Measurements from ENCODE around the gene TMCO4. TPM values are rescaled to one million over a fixed set of nuclear protein-coding genes. Genes with fewer than 3 reads are reported as not detected.
A peak's percentile ranks its signal among the peaks of the same experiment; 100 is the strongest.

TMCO4 gene
- total RNA-seq, 2 experiments from 2014 or later = 13.2 to 15.6 TPM

GRCh38 chr1:19812875-19813642, 13.3 kb upstream of the TMCO4 start:
- H3K4me1 Mint-ChIP-seq = no peaks in the 10 kb centered on the region
- H3K27ac Mint-ChIP-seq = no peak overlapping the region
- no peaks in the 10 kb centered on the region for H3K27me3 Mint-ChIP-seq
- DNase-seq (no peak), ATAC-seq (no peak)
- intact Hi-C loops (cut with DNase I, micrococcal nuclease) = no loop called here
- ChIA-PET CTCF (interaction anchor here (0.9 to 1.8 kb wide), 3 partner anchors 36 to 52 kb away, joined by 4 to 7 read pairs (median 5); no protein-coding TSS in a partner anchor), POLR2A (interaction anchor here (0.5 kb wide), 1 partner anchor 52 kb away, joined by 4 read pairs; no protein-coding TSS in a partner anchor)
- no peak overlapping the region for H3K4me3 Mint-ChIP-seq
- H3K9me3 Mint-ChIP-seq (ENCODE audit: low read depth) = no peaks in the 10 kb centered on the region
- H3K36me3 Mint-ChIP-seq (ENCODE audit: low read depth) = no peaks in the 10 kb centered on the region

- no peaks in the 10 kb centered on the region for H3K27me3 Mint-ChIP-seq
- ChIA-PET CTCF (interaction anchor here (0.8 to 1.2 kb wide), 8 partner anchors 11 to 152 kb away, joined by 3 to 8 read pairs (median 4); no protein-coding TSS in a partner anchor), POLR2A (no interaction called here)
- no peak overlapping the region for H3K4me3 Mint-ChIP-seq
- ATAC-seq = peak; percentile 85
- intact Hi-C loops (cut with DNase I, micrococcal nuclease) = loop anchor here (1.0 to 2.0 kb wide), 4 partner anchors 49 to 150 kb away; no protein-coding TSS in a partner anchor
- H3K36me3 Mint-ChIP-seq (ENCODE audit: low read depth) = no peaks in the 10 kb centered on the region
- no peaks in the 10 kb centered on the region for H3K9me3 Mint-ChIP-seq (ENCODE audit: low read depth)
- no peaks in the 10 kb centered on the region for H3K4me1 Mint-ChIP-seq
- no peak overlapping the region for H3K27ac Mint-ChIP-seq
- peak; percentile 81 for DNase-seq
Observed at GRCh38 chr1:19811206-19811851, 11.6 kb upstream of the TMCO4 start.

- no peaks in the 10 kb centered on the region for H3K27me3 Mint-ChIP-seq
- no peak overlapping the region for H3K4me3 Mint-ChIP-seq
- intact Hi-C loops (cut with DNase I, micrococcal nuclease) = no loop called here
- H3K9me3 Mint-ChIP-seq (ENCODE audit: low read depth) = no peaks in the 10 kb centered on the region
- H3K27ac Mint-ChIP-seq = no peak overlapping the region
- CTCF ChIA-PET = interaction anchor here (0.7 to 2.1 kb wide), 4 partner anchors 11 to 407 kb away, joined by 3 to 9 read pairs (median 5); no protein-coding TSS in a partner anchor
- H3K36me3 Mint-ChIP-seq (ENCODE audit: low read depth) = no peaks in the 10 kb centered on the region
- POLR2A ChIA-PET = no interaction called here
- H3K4me1 Mint-ChIP-seq = no peaks in the 10 kb centered on the region
- DNase-seq (no peak), ATAC-seq (no peak)
Observed at GRCh38 chr1:19809044-19809750, 9.5 kb upstream of the TMCO4 start.

- no peaks in the 10 kb centered on the region for H3K9me3 Mint-ChIP-seq (ENCODE audit: low read depth)
- H3K4me1 Mint-ChIP-seq = no peaks in the 10 kb centered on the region
- H3K27me3 Mint-ChIP-seq = no peaks in the 10 kb centered on the region
- CTCF ChIA-PET = interaction anchor here (0.7 to 2.1 kb wide), 3 partner anchors 93 to 406 kb away, joined by 3 to 9 read pairs (median 7); no protein-coding TSS in a partner anchor
- no peak overlapping the region for H3K4me3 Mint-ChIP-seq
- H3K36me3 Mint-ChIP-seq (ENCODE audit: low read depth) = no peaks in the 10 kb centered on the region
- POLR2A ChIA-PET = no interaction called here
- no peak for ATAC-seq
- intact Hi-C loops (cut with DNase I, micrococcal nuclease) = no loop called here
- H3K27ac Mint-ChIP-seq = no peak overlapping the region
- DNase-seq = no peak
Observed at GRCh38 chr1:19808351-19808750, 8.6 kb upstream of the TMCO4 start.

GRCh38 chr1:19804831-19805251, 5.1 kb upstream of the TMCO4 start:
- ATAC-seq (no peak), DNase-seq (no peak)
- intact Hi-C loops (cut with DNase I, micrococcal nuclease) = no loop called here
- Mint-ChIP-seq H3K4me3 (no peak overlapping the region), H3K27ac (no peak overlapping the region), H3K27me3 (no peaks in the 10 kb centered on the region), H3K4me1 (peaks cover 12% of the 10 kb centered on the region), H3K36me3 (ENCODE audit: low read depth) (no peaks in the 10 kb centered on the region), H3K9me3 (ENCODE audit: low read depth) (no peaks in the 10 kb centered on the region)
- CTCF ChIA-PET = interaction anchor here (0.6 to 1.5 kb wide), 3 partner anchors 43 to 1026 kb away, joined by 3 read pairs; no protein-coding TSS in a partner anchor
- POLR2A ChIA-PET = no interaction called here

GRCh38 chr1:19802269-19802668, 2.6 kb upstream of the TMCO4 start:
- POLR2A ChIA-PET = no interaction called here
- Mint-ChIP-seq H3K27ac (no peak overlapping the region), H3K27me3 (no peaks in the 10 kb centered on the region), H3K4me1 (peaks cover 26% of the 10 kb centered on the region), H3K9me3 (ENCODE audit: low read depth) (no peaks in the 10 kb centered on the region), H3K4me3 (no peak overlapping the region), H3K36me3 (ENCODE audit: low read depth) (peaks cover 4% of the 10 kb centered on the region)
- DNase-seq (no peak), ATAC-seq (no peak)
- CTCF ChIA-PET = no interaction called here
- intact Hi-C loops (cut with DNase I, micrococcal nuclease) = no loop called here

GRCh38 chr1:19800076-19800804, 524 bp upstream of the TMCO4 start:
- CTCF ChIA-PET = no interaction called here
- DNase-seq = peak; percentile 73
- Mint-ChIP-seq H3K27me3 (no peaks in the 10 kb centered on the region), H3K4me3 (peak overlapping the region; percentile 73), H3K9me3 (ENCODE audit: low read depth) (no peaks in the 10 kb centered on the region), H3K36me3 (ENCODE audit: low read depth) (peaks cover 8% of the 10 kb centered on the region), H3K27ac (peak overlapping the region; percentile 89), H3K4me1 (peaks cover 28% of the 10 kb centered on the region)
- POLR2A ChIA-PET = no interaction called here
- intact Hi-C loops (cut with DNase I, micrococcal nuclease) = no loop called here
- peak; percentile 59 for ATAC-seq

GRCh38 chr1:19798486-19799229, 1.1 kb downstream of the TMCO4 start:
- DNase-seq (no peak), ATAC-seq (no peak)
- intact Hi-C loops (cut with DNase I, micrococcal nuclease) = loop anchor here in 1 of 2 experiments (1.0 kb wide), 2 partner anchors 84 to 87 kb away; partner anchors contain the start of gene OTUD3
- Mint-ChIP-seq H3K36me3 (ENCODE audit: low read depth) (peaks cover 11% of the 10 kb centered on the region), H3K4me1 (peaks cover 39% of the 10 kb centered on the region), H3K27ac (peak overlapping the region; percentile 90), H3K4me3 (peak overlapping the region; percentile 75), H3K9me3 (ENCODE audit: low read depth) (no peaks in the 10 kb centered on the region), H3K27me3 (no peaks in the 10 kb centered on the region)
- ChIA-PET CTCF (interaction anchor here (0.5 to 1.6 kb wide), 4 partner anchors 11 to 424 kb away, joined by 3 read pairs; no protein-coding TSS in a partner anchor), POLR2A (no interaction called here)

- ATAC-seq (no peak), DNase-seq (no peak)
- peaks cover 39% of the 10 kb centered on the region for H3K4me1 Mint-ChIP-seq
- intact Hi-C loops (cut with DNase I, micrococcal nuclease) = no loop called here
- H3K36me3 Mint-ChIP-seq (ENCODE audit: low read depth) = peaks cover 15% of the 10 kb centered on the region
- CTCF ChIA-PET = interaction anchor here (1.0 to 1.6 kb wide), 2 partner anchors 12 to 135 kb away, joined by 3 read pairs; no protein-coding TSS in a partner anchor
- H3K27me3 Mint-ChIP-seq = no peaks in the 10 kb centered on the region
- no peaks in the 10 kb centered on the region for H3K9me3 Mint-ChIP-seq (ENCODE audit: low read depth)
- POLR2A ChIA-PET = interaction anchor here (0.7 kb wide), 1 partner anchor 368 kb away, joined by 3 read pairs; no protein-coding TSS in a partner anchor
- H3K4me3 Mint-ChIP-seq = peak overlapping the region; percentile 9
- no peak overlapping the region for H3K27ac Mint-ChIP-seq
Observed at GRCh38 chr1:19797827-19798226, 1.9 kb downstream of the TMCO4 start.

GRCh38 chr1:19794583-19794982, 5.1 kb downstream of the TMCO4 start:
- ATAC-seq = no peak
- Mint-ChIP-seq H3K36me3 (ENCODE audit: low read depth) (peaks cover 28% of the 10 kb centered on the region), H3K27ac (no peak overlapping the region), H3K27me3 (no peaks in the 10 kb centered on the region), H3K4me1 (peaks cover 38% of the 10 kb centered on the region), H3K4me3 (no peak overlapping the region), H3K9me3 (ENCODE audit: low read depth) (no peaks in the 10 kb centered on the region)
- intact Hi-C loops (cut with DNase I, micrococcal nuclease) = no loop called here
- POLR2A ChIA-PET = no interaction called here
- CTCF ChIA-PET = interaction anchor here (0.6 to 0.7 kb wide), 3 partner anchors 184 to 1197 kb away, joined by 3 read pairs; no protein-coding TSS in a partner anchor
- no peak for DNase-seq
